ENCODE results near the gene FBXW11.
"Not testable (repeated sequence)": the region's sequence is repeated elsewhere in the genome, so short reads cannot be mapped to it uniquely, and the experiment has no call there.

The FBXW11 gene

DNA sequence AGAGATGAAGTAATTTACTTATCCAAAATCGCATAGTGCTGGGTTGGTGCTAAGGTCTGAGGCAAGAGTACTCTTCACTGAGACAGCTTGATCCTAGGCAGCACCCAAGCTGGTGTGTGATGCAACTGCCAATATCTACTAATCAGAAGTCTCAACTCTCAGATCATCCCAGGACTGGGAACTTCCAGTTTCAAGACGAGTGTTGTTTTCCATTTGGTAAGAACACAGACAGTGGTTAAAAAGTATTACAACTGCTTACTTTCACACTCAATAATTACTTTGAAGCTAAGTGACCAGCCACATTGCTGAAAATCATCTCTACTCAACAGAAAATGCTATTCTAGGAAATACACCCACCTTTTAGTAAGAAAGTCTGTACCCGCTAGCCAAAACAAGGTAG lies 45.3 kb downstream of the FBXW11 start:
- H3K4me3 ChIP-seq (ENCODE audit: low read depth, low read length) = no peak overlapping the region
- no peak for DNase-seq (ENCODE audit: low read depth)

GRCh38 chr5:171957591-171958251 lies 48.7 kb downstream of the FBXW11 start:
- H3K4me3 ChIP-seq (ENCODE audit: low read depth, low read length) = no peak overlapping the region
- DNase-seq (ENCODE audit: low read depth) = no peak

GRCh38 chr5:171956887-171957495 lies 49.4 kb downstream of the FBXW11 start:
- no peak for DNase-seq (ENCODE audit: low read depth)
- no peak overlapping the region for H3K4me3 ChIP-seq (ENCODE audit: low read depth, low read length)

DNA sequence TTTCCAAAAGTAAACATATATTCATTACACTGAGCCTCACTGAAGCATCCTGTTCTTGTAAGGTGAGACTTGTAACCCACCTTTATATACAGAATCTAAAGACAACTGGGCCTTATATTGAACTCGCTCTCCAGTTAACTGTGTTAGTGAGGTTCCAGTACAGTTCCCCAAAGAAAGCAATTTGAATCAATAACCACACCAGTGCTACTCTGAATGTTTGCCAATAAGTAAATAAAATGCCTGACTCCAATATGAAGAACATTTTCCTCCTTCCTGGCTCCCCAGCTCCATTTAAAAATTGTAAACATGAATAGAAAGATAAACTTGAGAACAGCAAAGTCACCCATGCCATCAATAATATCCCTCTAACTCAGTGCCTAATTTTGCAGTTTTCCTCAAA lies 50.1 kb downstream of the FBXW11 start:
- DNase-seq (ENCODE audit: low read depth) = no peak
- H3K4me3 ChIP-seq (ENCODE audit: low read depth, low read length) = no peak overlapping the region

DNA sequence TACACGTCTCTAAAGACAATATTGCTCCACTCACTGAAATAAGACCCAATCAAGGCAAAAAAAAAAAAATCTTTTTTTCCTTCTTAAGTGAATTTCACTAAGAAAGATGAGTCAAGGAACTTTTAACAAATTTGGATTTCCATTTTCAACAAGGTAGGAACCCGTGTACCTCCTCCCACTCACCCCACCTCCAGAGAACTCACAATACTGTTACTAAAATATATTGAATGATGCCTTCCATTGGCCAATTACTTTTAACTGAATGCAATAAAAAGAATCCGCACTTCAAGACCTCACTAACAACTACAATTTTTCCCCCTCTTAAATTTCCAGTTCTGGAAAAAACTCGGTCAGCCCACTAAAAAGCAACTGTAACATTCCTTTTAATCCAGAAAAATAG lies 50.7 kb downstream of the FBXW11 start:
- DNase-seq (ENCODE audit: low read depth) = no peak
- no peak overlapping the region for H3K4me3 ChIP-seq (ENCODE audit: low read depth, low read length)

DNA sequence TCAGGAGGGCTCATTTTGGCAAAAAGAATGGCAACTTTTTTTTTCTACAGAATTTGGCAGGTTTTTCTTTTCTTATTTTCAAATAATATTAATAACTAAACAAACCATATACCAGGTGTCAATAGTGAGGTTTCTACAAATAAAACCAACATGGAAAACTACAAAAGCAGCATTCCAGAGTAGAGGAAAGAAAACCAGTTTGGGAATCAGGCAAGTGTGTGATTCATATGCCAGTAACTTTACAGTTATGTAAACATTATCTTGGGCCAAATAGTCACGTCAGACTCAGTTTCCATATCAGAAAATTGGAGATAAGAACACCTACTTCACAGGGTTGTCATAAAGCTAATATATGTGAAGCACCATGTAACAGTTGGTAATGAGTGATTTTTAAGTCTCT lies 51.7 kb downstream of the FBXW11 start:
- DNase-seq (ENCODE audit: low read depth) = no peak
- H3K4me3 ChIP-seq (ENCODE audit: low read depth, low read length) = no peak overlapping the region

- no peak overlapping the region for H3K4me3 ChIP-seq (ENCODE audit: low read depth, low read length)
- DNase-seq (ENCODE audit: low read depth) = no peak
Measured at GRCh38 chr5:171953860-171954701, 52.4 kb downstream of the FBXW11 start.

- no peak for DNase-seq (ENCODE audit: low read depth)
- no peak overlapping the region for H3K4me3 ChIP-seq (ENCODE audit: low read depth, low read length)
Measured at GRCh38 chr5:171952021-171952420, 54.4 kb downstream of the FBXW11 start.

GRCh38 chr5:171951218-171951617 lies 55.2 kb downstream of the FBXW11 start:
- no peak overlapping the region for H3K4me3 ChIP-seq (ENCODE audit: low read depth, low read length)
- no peak for DNase-seq (ENCODE audit: low read depth)

DNA sequence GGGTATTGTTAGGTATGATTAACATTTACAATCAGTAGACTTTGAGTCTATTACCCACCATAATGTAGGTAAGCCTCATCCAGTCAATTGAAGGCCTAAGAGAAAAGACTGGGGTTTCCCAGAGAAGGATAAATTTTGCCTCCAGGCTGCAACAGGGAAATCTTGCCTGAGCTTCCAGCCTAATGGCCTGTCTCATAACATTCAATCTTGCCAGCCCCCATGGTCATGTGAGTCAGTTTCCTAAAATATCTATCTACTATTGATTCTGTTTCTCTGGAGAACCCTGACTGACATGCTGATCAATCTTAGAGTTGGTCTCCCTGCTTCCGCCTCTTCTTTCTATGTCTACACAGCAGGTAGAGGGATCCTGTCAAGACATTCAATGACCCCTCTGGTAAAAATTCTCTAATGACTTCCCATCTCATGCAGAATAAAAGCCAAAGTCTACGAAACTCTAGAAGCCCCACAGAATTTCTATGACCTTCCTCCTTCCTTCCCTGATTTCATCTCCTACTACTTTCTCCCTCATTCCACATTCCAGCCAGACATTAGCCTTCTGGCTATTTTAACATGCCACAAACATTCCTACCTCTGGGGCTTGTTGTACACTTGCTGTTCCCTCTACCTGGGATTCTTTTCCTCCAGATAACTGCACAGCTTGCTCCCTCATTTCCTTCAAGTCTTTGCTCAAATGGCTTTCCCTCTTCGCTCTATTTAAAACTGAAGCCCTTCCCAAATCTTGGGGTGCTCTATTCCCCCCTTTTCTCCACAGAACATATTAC lies 60.2 kb downstream of the FBXW11 start:
- no peak overlapping the region for H3K4me3 ChIP-seq (ENCODE audit: low read depth, low read length)
- no peak for DNase-seq (ENCODE audit: low read depth)

GRCh38 chr5:171945476-171945875 lies 61.0 kb downstream of the FBXW11 start:
- no peak overlapping the region for H3K4me3 ChIP-seq (ENCODE audit: low read depth, low read length)
- DNase-seq (ENCODE audit: low read depth) = no peak

- DNase-seq (ENCODE audit: low read depth) = peak; percentile 10
- no peak overlapping the region for H3K4me3 ChIP-seq (ENCODE audit: low read depth, low read length)
Measured at GRCh38 chr5:171945066-171945465, 61.4 kb downstream of the FBXW11 start.

- not testable (repeated sequence) for H3K4me3 ChIP-seq (ENCODE audit: low read depth, low read length)
Measured at GRCh38 chr5:171942112-171942516, 64.3 kb downstream of the FBXW11 start.

DNA sequence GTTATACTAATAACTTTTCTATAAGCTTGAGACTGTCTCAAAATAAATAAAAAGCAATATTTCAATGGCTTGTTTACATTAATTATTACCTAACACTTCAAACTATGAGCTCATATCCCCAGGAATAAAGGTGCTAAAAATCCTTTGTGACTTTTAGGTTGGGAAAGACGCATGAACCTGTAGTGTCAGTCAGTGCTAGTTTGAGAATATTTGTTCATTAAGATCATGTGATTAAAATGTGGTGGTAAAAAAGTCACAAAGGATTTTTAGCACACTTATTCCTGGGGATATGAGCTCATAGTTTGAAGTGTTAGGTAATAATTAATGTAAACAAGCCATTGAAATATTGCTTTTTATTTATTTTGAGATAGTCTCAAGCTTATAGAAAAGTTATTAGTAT lies 64.8 kb downstream of the FBXW11 start:
- DNase-seq (ENCODE audit: low read depth); H3K4me3 ChIP-seq (ENCODE audit: low read depth, low read length): not testable (repeated sequence)

More at GRCh38 chr5:171942112-171942516, 64.3 kb downstream of the FBXW11 start:
- DNase-seq (ENCODE audit: low read depth) = not testable (repeated sequence)

GRCh38 chr5:171941275-171941674 lies 65.2 kb downstream of the FBXW11 start:
- not testable (repeated sequence) for DNase-seq (ENCODE audit: low read depth); H3K4me3 ChIP-seq (ENCODE audit: low read depth, low read length)

GRCh38 chr5:171939951-171940350 lies 66.5 kb downstream of the FBXW11 start:
- DNase-seq (ENCODE audit: low read depth) = no peak
- no peak overlapping the region for H3K4me3 ChIP-seq (ENCODE audit: low read depth, low read length)

GRCh38 chr5:171938358-171938757 lies 68.1 kb downstream of the FBXW11 start:
- no peak for DNase-seq (ENCODE audit: low read depth)
- no peak overlapping the region for H3K4me3 ChIP-seq (ENCODE audit: low read depth, low read length)

DNA sequence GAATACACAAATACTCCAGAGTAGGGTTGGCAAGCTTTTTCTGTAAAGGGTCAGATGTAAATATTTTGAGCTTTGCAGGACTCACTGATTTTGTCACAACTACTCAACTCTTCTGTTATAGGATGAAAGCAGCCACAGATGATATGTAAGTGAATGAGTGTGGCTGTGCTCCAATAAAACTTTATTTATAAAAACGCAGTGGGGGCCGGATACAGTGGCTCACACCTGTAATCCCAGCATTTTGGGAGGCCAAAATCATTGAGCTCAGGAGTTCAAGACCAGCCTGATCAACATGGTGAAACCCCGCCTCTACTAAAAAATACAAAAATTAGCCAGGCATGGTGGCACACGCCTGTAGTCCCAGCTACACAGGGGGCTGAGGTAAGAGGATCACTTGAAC lies 69.1 kb downstream of the FBXW11 start:
- no peak for DNase-seq (ENCODE audit: low read depth)
- H3K4me3 ChIP-seq (ENCODE audit: low read depth, low read length) = no peak overlapping the region

- no peak overlapping the region for H3K4me3 ChIP-seq (ENCODE audit: low read depth, low read length)
- DNase-seq (ENCODE audit: low read depth) = no peak
Measured at GRCh38 chr5:171934586-171934985, 71.9 kb downstream of the FBXW11 start.

- H3K4me3 ChIP-seq (ENCODE audit: low read depth, low read length) = no peak overlapping the region
- no peak for DNase-seq (ENCODE audit: low read depth)
Measured at GRCh38 chr5:171931163-171931562, 75.3 kb downstream of the FBXW11 start.
